SK-N-SH treated with all-trans-retinoic acid at 6 μM for 48 hours (cell line): ENCODE measurements around the gene PARD3.

Experiments used
- CREB5 ChIP-seq: fragments of 250-450 bp; sonication (Bioruptor Pico); IDR thresholded peaks from 2 replicates; pipeline ENCODE4 v1.5.1; 2020; ENCODE audit warnings: low read depth, mild to moderate bottlenecking, moderate library complexity
- SNAI2 ChIP-seq: fragments of 250-450 bp; sonication (Bioruptor Pico); IDR thresholded peaks from 2 replicates; pipeline ENCODE4 v1.5.0; 2020; ENCODE audit warnings: mild to moderate bottlenecking, moderate library complexity
- ZC3H10 ChIP-seq: fragments of 250-450 bp; sonication (Bioruptor Pico); IDR thresholded peaks from 2 replicates; pipeline ENCODE4 v1.5.1; 2021; ENCODE audit warnings: mild to moderate bottlenecking, moderate library complexity
- ZFP3 ChIP-seq: fragments of 250-450 bp; sonication (Bioruptor Pico); IDR thresholded peaks from 2 replicates; pipeline ENCODE4 v1.5.0; 2020; ENCODE audit warnings: mild to moderate bottlenecking, moderate library complexity

GRCh38 chr10:34213805-34214197 is 601.3 kb downstream of the PARD3 start:
- TF ChIP-seq ZFP3 (no peak), SNAI2 (CRISPR knock-in tag) (no peak), ZC3H10 (CRISPR knock-in tag) (no peak), CREB5 (no peak)
